Stimulated activated naive B cell treated with anti-CD40 and anti-IgM and Interleukin-4, amounts not matched to agents 10 μg/mL and 1 μg/mL and 100 μg/mL, for 72 hours (primary cell): Measurements from ENCODE around the gene RASGRP1.

Experiments used
- ATAC-seq, 2 donors: fragments of 150-1000 bp; cut with Tn5 transposase; replicated peaks; 2 replicates each; pipeline ENCODE4 v1.10.0; 2021; ENCODE audit warnings: moderate library complexity in 1 of 2
- DNase-seq: peaks from one replicate; pipeline ENCODE4 v3.0.0; 2021
- H3K27ac Mint-ChIP-seq: one replicate; pipeline ENCODE4 v1.8.0; 2022; ENCODE audit warnings: mild to moderate bottlenecking, mixed read lengths
- H3K27me3 Mint-ChIP-seq, 2 donors: one replicate each; pipeline ENCODE4 v1.8.0; 2022; ENCODE audit warnings: mixed read lengths in 2 of 2
- H3K36me3 Mint-ChIP-seq, 2 donors: one replicate each; pipeline ENCODE4 v1.8.0; 2022; ENCODE audit warnings: mixed read lengths in 2 of 2, mild to moderate bottlenecking in 1 of 2
- H3K4me1 Mint-ChIP-seq, 2 donors: one replicate each; pipeline ENCODE4 v1.8.0; 2022; ENCODE audit warnings: mixed read lengths in 2 of 2, mild to moderate bottlenecking in 1 of 2
- H3K4me3 Mint-ChIP-seq, 2 donors: one replicate each; pipeline ENCODE4 v1.8.0; 2022; ENCODE audit warnings: mild to moderate bottlenecking in 2 of 2, mixed read lengths in 2 of 2, moderate library complexity in 1 of 2
- H3K9me3 Mint-ChIP-seq, 2 donors: one replicate each; pipeline ENCODE4 v1.8.0; 2022; ENCODE audit warnings: mixed read lengths in 2 of 2, mild to moderate bottlenecking in 1 of 2

RASGRP1 gene

GRCh38 chr15:38487378-38487777 is 77.2 kb downstream of the RASGRP1 start:
- peaks cover 15% of the 10 kb centered on the region in 2 donors for H3K36me3 Mint-ChIP-seq
- peaks cover 2 to 5% of the 10 kb centered on the region in 2 donors for H3K4me1 Mint-ChIP-seq
- no peak overlapping the region for H3K27ac Mint-ChIP-seq
- no peak for ATAC-seq
- no peaks in the 10 kb centered on the region for H3K27me3 Mint-ChIP-seq
- H3K4me3 Mint-ChIP-seq: no peak overlapping the region
- H3K9me3 Mint-ChIP-seq: no peaks in the 10 kb centered on the region
- DNase-seq: no peak

- H3K9me3 Mint-ChIP-seq: no peaks in the 10 kb centered on the region
- H3K36me3 Mint-ChIP-seq: peaks cover 17 to 19% of the 10 kb centered on the region in 2 donors
- peak overlapping the region; percentile 6 for H3K27ac Mint-ChIP-seq
- ATAC-seq (no peak), DNase-seq (no peak)
- H3K4me1 Mint-ChIP-seq: peaks cover 2 to 5% of the 10 kb centered on the region in 2 donors
- H3K27me3 Mint-ChIP-seq: no peaks in the 10 kb centered on the region
- no peak overlapping the region for H3K4me3 Mint-ChIP-seq
Observed at GRCh38 chr15:38486936-38487335, 77.7 kb downstream of the RASGRP1 start.

GRCh38 chr15:38482572-38482971 is 82.0 kb downstream of the RASGRP1 start:
- no peak for DNase-seq
- ATAC-seq: no peak
- Mint-ChIP-seq H3K4me3 (no peak overlapping the region), H3K4me1 (peaks cover 2 to 10% of the 10 kb centered on the region in 2 donors), H3K36me3 (peaks cover 12 to 28% of the 10 kb centered on the region in 2 donors), H3K9me3 (no peaks in the 10 kb centered on the region), H3K27me3 (no peaks in the 10 kb centered on the region), H3K27ac (no peak overlapping the region)

GRCh38 chr15:38481761-38482160 is 82.9 kb downstream of the RASGRP1 start:
- Mint-ChIP-seq H3K36me3 (peaks cover 11 to 28% of the 10 kb centered on the region in 2 donors), H3K4me1 (peaks cover under 1 to 7% of the 10 kb centered on the region in 2 donors), H3K9me3 (no peaks in the 10 kb centered on the region), H3K4me3 (no peak overlapping the region), H3K27me3 (no peaks in the 10 kb centered on the region), H3K27ac (no peak overlapping the region)
- DNase-seq (no peak), ATAC-seq (no peak)

GRCh38 chr15:38481113-38481512 is 83.5 kb downstream of the RASGRP1 start:
- H3K4me1 Mint-ChIP-seq: peaks cover 0 to 5% of the 10 kb centered on the region in 2 donors
- ATAC-seq: no peak
- H3K27me3 Mint-ChIP-seq: no peaks in the 10 kb centered on the region
- peak overlapping the region; percentile 9 for H3K27ac Mint-ChIP-seq
- H3K4me3 Mint-ChIP-seq: no peak overlapping the region
- no peaks in the 10 kb centered on the region for H3K9me3 Mint-ChIP-seq
- H3K36me3 Mint-ChIP-seq: peaks cover 13 to 32% of the 10 kb centered on the region in 2 donors
- no peak for DNase-seq

- H3K9me3 Mint-ChIP-seq: no peaks in the 10 kb centered on the region
- no peak overlapping the region for H3K4me3 Mint-ChIP-seq
- no peaks in the 10 kb centered on the region for H3K27me3 Mint-ChIP-seq
- ATAC-seq: no peak
- no peak overlapping the region for H3K27ac Mint-ChIP-seq
- peaks cover 0 to 5% of the 10 kb centered on the region in 2 donors for H3K4me1 Mint-ChIP-seq
- H3K36me3 Mint-ChIP-seq: peaks cover 18 to 42% of the 10 kb centered on the region in 2 donors
- no peak for DNase-seq
Observed at GRCh38 chr15:38479756-38480155, 84.9 kb downstream of the RASGRP1 start.

- Mint-ChIP-seq H3K4me3 (no peak overlapping the region), H3K27me3 (no peaks in the 10 kb centered on the region), H3K9me3 (no peaks in the 10 kb centered on the region), H3K27ac (no peak overlapping the region), H3K36me3 (peaks cover 22 to 47% of the 10 kb centered on the region in 2 donors), H3K4me1 (peaks cover 1 to 5% of the 10 kb centered on the region in 2 donors)
- DNase-seq (no peak), ATAC-seq (no peak)
Observed at GRCh38 chr15:38479266-38479665, 85.3 kb downstream of the RASGRP1 start.

GRCh38 chr15:38477637-38478036 is 87.0 kb downstream of the RASGRP1 start:
- no peak overlapping the region for H3K27ac Mint-ChIP-seq
- peaks cover 1 to 5% of the 10 kb centered on the region in 2 donors for H3K4me1 Mint-ChIP-seq
- ATAC-seq: no peak
- H3K36me3 Mint-ChIP-seq: peaks cover 25 to 49% of the 10 kb centered on the region in 2 donors
- no peak for DNase-seq
- no peaks in the 10 kb centered on the region for H3K9me3 Mint-ChIP-seq
- no peaks in the 10 kb centered on the region for H3K27me3 Mint-ChIP-seq
- no peak overlapping the region for H3K4me3 Mint-ChIP-seq

GRCh38 chr15:38476120-38476519 is 88.5 kb downstream of the RASGRP1 start:
- Mint-ChIP-seq H3K4me1 (peaks cover 1 to 5% of the 10 kb centered on the region in 2 donors), H3K4me3 (no peak overlapping the region), H3K9me3 (no peaks in the 10 kb centered on the region), H3K27me3 (no peaks in the 10 kb centered on the region), H3K36me3 (peaks cover 22 to 40% of the 10 kb centered on the region in 2 donors), H3K27ac (no peak overlapping the region)
- DNase-seq (no peak), ATAC-seq (no peak)

- DNase-seq: no peak
- peaks cover 1 to 5% of the 10 kb centered on the region in 2 donors for H3K4me1 Mint-ChIP-seq
- ATAC-seq: no peak
- no peak overlapping the region for H3K27ac Mint-ChIP-seq
- H3K36me3 Mint-ChIP-seq: peaks cover 22 to 39% of the 10 kb centered on the region in 2 donors
- H3K4me3 Mint-ChIP-seq: no peak overlapping the region
- no peaks in the 10 kb centered on the region for H3K27me3 Mint-ChIP-seq
- no peaks in the 10 kb centered on the region for H3K9me3 Mint-ChIP-seq
Observed at GRCh38 chr15:38475361-38475760, 89.3 kb downstream of the RASGRP1 start.

- peaks cover 22 to 34% of the 10 kb centered on the region in 2 donors for H3K36me3 Mint-ChIP-seq
- peaks cover 0 to 1% of the 10 kb centered on the region in 2 donors for H3K4me1 Mint-ChIP-seq
- no peaks in the 10 kb centered on the region for H3K27me3 Mint-ChIP-seq
- H3K27ac Mint-ChIP-seq: no peak overlapping the region
- H3K9me3 Mint-ChIP-seq: no peaks in the 10 kb centered on the region
- H3K4me3 Mint-ChIP-seq: no peak overlapping the region
- peak; percentile 7 for DNase-seq
- ATAC-seq: peak; percentile 86 to 89
Observed at GRCh38 chr15:38474155-38474757, 90.4 kb downstream of the RASGRP1 start.

- Mint-ChIP-seq H3K4me3 (no peak overlapping the region), H3K36me3 (peaks cover 18 to 26% of the 10 kb centered on the region in 2 donors), H3K4me1 (peaks cover 0 to 1% of the 10 kb centered on the region in 2 donors), H3K9me3 (no peaks in the 10 kb centered on the region), H3K27me3 (no peaks in the 10 kb centered on the region), H3K27ac (no peak overlapping the region)
- DNase-seq: no peak
- no peak for ATAC-seq
Observed at GRCh38 chr15:38471974-38472373, 92.6 kb downstream of the RASGRP1 start.

- H3K36me3 Mint-ChIP-seq: peaks cover 10 to 19% of the 10 kb centered on the region in 2 donors
- H3K27me3 Mint-ChIP-seq: no peaks in the 10 kb centered on the region
- no peak for ATAC-seq
- no peak overlapping the region for H3K27ac Mint-ChIP-seq
- H3K4me3 Mint-ChIP-seq: no peak overlapping the region
- H3K9me3 Mint-ChIP-seq: no peaks in the 10 kb centered on the region
- peaks cover 0 to 1% of the 10 kb centered on the region in 2 donors for H3K4me1 Mint-ChIP-seq
- DNase-seq: no peak
Observed at GRCh38 chr15:38470816-38471215, 93.8 kb downstream of the RASGRP1 start.

- peaks cover 11 to 25% of the 10 kb centered on the region in 2 donors for H3K4me1 Mint-ChIP-seq
- no peaks in the 10 kb centered on the region for H3K27me3 Mint-ChIP-seq
- no peak overlapping the region for H3K27ac Mint-ChIP-seq
- H3K9me3 Mint-ChIP-seq: no peaks in the 10 kb centered on the region
- H3K4me3 Mint-ChIP-seq: no peak overlapping the region
- peaks cover 2 to 4% of the 10 kb centered on the region in 2 donors for H3K36me3 Mint-ChIP-seq
- DNase-seq (no peak), ATAC-seq (no peak)
Observed at GRCh38 chr15:38464675-38465074, 99.9 kb downstream of the RASGRP1 start.

GRCh38 chr15:38463893-38464292 is 100.7 kb downstream of the RASGRP1 start:
- Mint-ChIP-seq H3K27me3 (no peaks in the 10 kb centered on the region), H3K4me1 (peaks cover 15 to 33% of the 10 kb centered on the region in 2 donors), H3K27ac (no peak overlapping the region), H3K4me3 (no peak overlapping the region), H3K36me3 (peaks cover 7% of the 10 kb centered on the region in 2 donors), H3K9me3 (no peaks in the 10 kb centered on the region)
- DNase-seq: no peak
- ATAC-seq: no peak
